ENCODE data around the gene PROZ. TPM values are rescaled to one million over a fixed set of nuclear protein-coding genes. Genes with fewer than 3 reads are reported as not detected.
A peak's percentile ranks its signal among the peaks of the same experiment; 100 is the strongest.

The PROZ gene
- total RNA-seq, 6 donors from 2014 or later = not detected

DNA sequence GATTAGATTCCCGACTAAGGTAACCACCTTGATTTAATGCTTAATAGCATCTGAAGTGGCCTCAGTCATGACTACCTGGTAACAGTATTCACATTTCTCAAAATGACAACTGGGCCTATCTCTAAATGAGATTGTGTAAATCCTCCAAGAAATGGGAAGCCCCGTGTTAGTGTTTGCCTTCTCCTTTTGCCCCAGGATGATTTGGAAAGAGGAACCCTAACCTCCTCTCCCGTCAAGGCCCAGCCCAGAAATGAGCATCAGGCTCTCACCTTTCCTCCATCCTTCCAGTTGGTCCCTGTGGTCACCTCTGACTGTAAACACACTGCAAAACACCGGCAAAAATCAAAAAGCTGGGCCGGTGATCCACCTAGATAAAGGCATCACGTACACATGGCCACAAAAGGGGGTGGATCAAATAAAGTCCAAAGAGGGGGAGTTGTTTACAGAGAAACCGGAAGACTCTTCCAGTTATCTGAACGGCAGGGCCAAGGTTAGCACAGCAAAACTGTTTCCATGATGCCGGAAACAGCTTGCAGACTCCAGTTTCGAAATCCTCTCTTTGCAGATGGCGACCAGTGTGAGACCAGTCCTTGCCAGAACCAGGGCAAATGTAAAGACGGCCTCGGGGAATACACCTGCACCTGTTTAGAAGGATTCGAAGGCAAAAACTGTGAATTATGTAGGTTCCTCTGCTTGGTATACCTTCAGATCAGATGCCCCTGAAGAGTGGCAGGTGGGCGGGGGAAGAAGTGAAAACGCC lies 19.5 kb upstream of the PROZ start:
- no peaks in the 10 kb centered on the region for H3K9me3 ChIP-seq
- DNase-seq = peak in 1 of 2 donors; percentile 12

DNA sequence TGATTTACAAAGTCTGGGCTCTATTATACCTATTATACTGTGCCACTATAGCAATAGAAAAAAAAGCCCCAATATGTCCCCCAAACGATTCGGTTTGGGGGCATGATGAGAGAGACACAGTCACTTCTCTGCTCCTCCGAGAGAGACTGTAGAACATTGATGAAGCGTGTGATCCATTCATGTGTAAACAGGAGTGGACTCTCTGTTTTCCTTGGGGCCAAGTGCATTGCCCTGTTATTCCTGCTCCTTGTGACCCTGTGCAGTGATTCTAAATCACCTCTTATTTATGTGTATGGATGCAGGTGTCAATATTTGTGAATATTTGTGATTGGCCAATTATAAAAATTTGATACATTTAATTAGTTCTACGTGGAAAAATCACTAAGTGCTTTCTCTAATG lies 18.9 kb upstream of the PROZ start:
- Histone ChIP-seq H3K27me3 (no peaks in the 10 kb centered on the region), H3K9me3 (no peaks in the 10 kb centered on the region), H3K27ac (no peak overlapping the region), H3K4me3 (no peak overlapping the region), H3K4me1 (no peaks in the 10 kb centered on the region), H3K36me3 (no peaks in the 10 kb centered on the region)
- ATAC-seq (ENCODE audit: low FRiP score in 2 of 2) (no peak), DNase-seq (no peak)
- WGBS, 2 donors = 79 to 93% methylated on average over 5 of the region's 5 CpGs
- TF ChIP-seq POLR2A (IDR thresholded peaks at IDR 0.05) (no peak), EP300 (IDR thresholded peaks at IDR 0.05) (no peak), POLR2AphosphoS5 (IDR thresholded peaks at IDR 0.05) (no peak)
- TF ChIP-seq, protein P1, sequence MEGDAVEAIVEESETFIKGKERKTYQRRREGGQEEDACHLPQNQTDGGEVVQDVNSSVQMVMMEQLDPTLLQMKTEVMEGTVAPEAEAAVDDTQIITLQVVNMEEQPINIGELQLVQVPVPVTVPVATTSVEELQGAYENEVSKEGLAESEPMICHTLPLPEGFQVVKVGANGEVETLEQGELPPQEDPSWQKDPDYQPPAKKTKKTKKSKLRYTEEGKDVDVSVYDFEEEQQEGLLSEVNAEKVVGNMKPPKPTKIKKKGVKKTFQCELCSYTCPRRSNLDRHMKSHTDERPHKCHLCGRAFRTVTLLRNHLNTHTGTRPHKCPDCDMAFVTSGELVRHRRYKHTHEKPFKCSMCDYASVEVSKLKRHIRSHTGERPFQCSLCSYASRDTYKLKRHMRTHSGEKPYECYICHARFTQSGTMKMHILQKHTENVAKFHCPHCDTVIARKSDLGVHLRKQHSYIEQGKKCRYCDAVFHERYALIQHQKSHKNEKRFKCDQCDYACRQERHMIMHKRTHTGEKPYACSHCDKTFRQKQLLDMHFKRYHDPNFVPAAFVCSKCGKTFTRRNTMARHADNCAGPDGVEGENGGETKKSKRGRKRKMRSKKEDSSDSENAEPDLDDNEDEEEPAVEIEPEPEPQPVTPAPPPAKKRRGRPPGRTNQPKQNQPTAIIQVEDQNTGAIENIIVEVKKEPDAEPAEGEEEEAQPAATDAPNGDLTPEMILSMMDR (IDR thresholded peaks at IDR 0.05) = no peak

More for the DNA sequence above, 19.5 kb upstream of the PROZ start:
- Histone ChIP-seq H3K4me3 (no peak overlapping the region), H3K4me1 (no peaks in the 10 kb centered on the region), H3K27ac (no peak overlapping the region), H3K36me3 (no peaks in the 10 kb centered on the region), H3K27me3 (no peaks in the 10 kb centered on the region)
- TF ChIP-seq POLR2AphosphoS5 (IDR thresholded peaks at IDR 0.05) = no peak
- TF ChIP-seq EP300 (IDR thresholded peaks at IDR 0.05) = no peak
- ATAC-seq (ENCODE audit: low FRiP score in 2 of 2) = no peak
- 64% methylated on average over 15 to 16 of the region's 16 CpGs for WGBS, 2 donors

DNA sequence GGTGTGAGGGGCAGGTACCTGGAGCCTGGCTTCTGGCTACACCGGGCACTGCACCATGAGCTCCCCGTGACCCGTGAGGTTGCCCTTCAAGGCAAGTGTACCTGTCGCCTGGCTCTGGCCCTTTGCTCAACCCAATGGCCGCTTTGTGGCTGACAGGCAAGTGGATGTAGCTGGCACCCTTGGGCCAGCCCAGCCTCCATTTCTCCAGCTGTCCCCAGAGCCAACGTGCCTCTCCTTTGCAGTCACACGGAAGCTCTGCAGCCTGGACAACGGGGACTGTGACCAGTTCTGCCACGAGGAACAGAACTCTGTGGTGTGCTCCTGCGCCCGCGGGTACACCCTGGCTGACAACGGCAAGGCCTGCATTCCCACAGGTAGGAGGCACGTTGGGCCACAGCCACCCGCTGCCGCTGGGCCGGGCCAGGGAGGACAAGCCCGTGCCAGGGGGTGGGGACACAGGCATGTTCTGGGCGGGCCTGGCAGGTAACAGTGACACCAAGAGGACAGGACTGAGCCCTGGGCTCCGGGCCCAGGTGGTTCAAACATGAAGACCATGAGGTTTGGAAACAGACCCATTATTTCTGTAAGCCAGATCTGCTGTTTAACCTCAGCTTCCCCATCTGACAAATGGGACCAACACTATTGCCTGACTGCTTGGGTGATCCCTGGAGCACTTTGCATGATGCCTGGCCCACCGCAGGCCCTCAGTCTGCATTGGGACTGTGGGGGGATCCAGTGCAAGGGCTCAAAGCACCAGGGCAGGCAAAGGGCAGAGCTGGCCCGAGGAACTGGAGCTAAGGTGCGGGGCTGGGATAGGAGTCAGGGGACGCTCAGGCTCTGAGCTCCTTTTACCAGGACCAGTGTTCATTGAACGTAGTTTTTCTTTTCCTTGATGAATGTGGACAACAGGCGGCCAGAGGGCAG lies 17.5 kb upstream of the PROZ start:
- Histone ChIP-seq H3K4me3 (no peak overlapping the region), H3K27ac (no peak overlapping the region), H3K27me3 (no peaks in the 10 kb centered on the region), H3K4me1 (no peaks in the 10 kb centered on the region), H3K36me3 (no peaks in the 10 kb centered on the region), H3K9me3 (no peaks in the 10 kb centered on the region)
- DNase-seq (peak in 1 of 2 donors; percentile 12), ATAC-seq (ENCODE audit: low FRiP score in 2 of 2) (peak in 1 of 2 donors; percentile 10)
- WGBS, 2 donors = 92 to 99% methylated on average over 7 to 24 of the region's 26 CpGs
- no peak for TF ChIP-seq EP300 (IDR thresholded peaks at IDR 0.05)
- TF ChIP-seq POLR2AphosphoS5 (IDR thresholded peaks at IDR 0.05) = no peak
- TF ChIP-seq POLR2A (IDR thresholded peaks at IDR 0.05) = no peak
- TF ChIP-seq, protein P1 (IDR thresholded peaks at IDR 0.05) = no peak

DNA sequence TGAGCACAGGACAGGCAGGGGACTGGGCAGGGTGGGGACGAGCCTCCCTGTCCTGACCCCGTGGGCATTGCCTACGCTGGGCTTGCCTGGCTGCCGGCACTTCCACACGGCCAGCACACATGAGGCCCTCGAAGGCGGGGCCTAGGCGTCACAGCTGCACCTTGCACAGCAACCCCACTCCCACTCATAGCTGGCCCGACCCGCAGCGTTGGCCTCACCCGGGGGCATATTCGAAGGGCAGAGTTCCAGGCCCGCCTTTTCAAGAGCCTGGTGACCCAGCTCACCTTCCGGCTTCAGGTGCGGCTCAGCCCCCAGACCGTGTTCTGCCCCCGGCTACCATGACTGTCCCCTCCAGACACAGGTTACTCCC lies 16.9 kb upstream of the PROZ start:
- ATAC-seq (ENCODE audit: low FRiP score in 2 of 2) (peak in 1 of 2 donors; percentile 42), DNase-seq (peak; percentile 12 to 76)
- Histone ChIP-seq H3K36me3 (no peaks in the 10 kb centered on the region), H3K27me3 (no peaks in the 10 kb centered on the region), H3K27ac (no peak overlapping the region), H3K4me3 (no peak overlapping the region), H3K9me3 (no peaks in the 10 kb centered on the region), H3K4me1 (no peaks in the 10 kb centered on the region)
- WGBS, 2 donors = 93% methylated on average over 7 to 18 of the region's 18 CpGs
- TF ChIP-seq POLR2AphosphoS5 (IDR thresholded peaks at IDR 0.05) (no peak), POLR2A (IDR thresholded peaks at IDR 0.05) (no peak), EP300 (IDR thresholded peaks at IDR 0.05) (no peak)

DNA sequence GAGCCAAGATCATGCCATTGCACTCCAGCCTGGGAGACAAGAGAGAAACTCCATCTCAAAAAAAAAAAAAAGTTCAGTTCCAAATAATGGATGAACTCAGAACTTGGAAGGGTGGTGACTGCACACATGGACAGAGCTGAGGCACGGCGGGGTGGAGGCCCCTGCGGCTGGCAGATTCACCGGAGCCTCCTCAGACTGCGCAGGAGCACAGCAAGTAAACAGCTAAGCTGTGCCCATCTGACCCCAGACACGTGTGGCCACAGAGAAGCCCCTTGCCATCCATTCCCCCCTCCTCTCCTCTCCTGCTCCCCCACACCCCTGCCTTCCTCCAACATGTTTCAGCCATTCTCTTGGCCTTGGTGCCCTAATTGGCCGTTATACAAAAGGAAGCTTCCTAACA lies 15.6 kb upstream of the PROZ start:
- Histone ChIP-seq H3K36me3 (no peaks in the 10 kb centered on the region), H3K27me3 (no peaks in the 10 kb centered on the region), H3K27ac (no peak overlapping the region), H3K4me3 (no peak overlapping the region), H3K4me1 (no peaks in the 10 kb centered on the region), H3K9me3 (no peaks in the 10 kb centered on the region)
- ATAC-seq (ENCODE audit: low FRiP score in 2 of 2) (peak in 1 of 2 donors; percentile 74), DNase-seq (peak in 1 of 2 donors; percentile 18)
- 80% methylated on average over 7 of the region's 7 CpGs for WGBS, 2 donors
- TF ChIP-seq, protein P1 (IDR thresholded peaks at IDR 0.05) = no peak
- TF ChIP-seq POLR2A (IDR thresholded peaks at IDR 0.05) (no peak), POLR2AphosphoS5 (IDR thresholded peaks at IDR 0.05) (no peak), EP300 (IDR thresholded peaks at IDR 0.05) (no peak)

Measured in upper lobe of left lung (tissue), 6 donors.